T47D (cell line): ENCODE measurements around the gene HEXIM1.

ENCODE experiments used
- DNase-seq, 2 experiments: peaks; one replicate each; pipeline versions ENCODE4 v3.0.0 to v3.0.0-alpha.2; 2011 to 2012; ENCODE audit warnings: low read depth in 1 of 2, low spot score in 1 of 2
- JUND ChIP-seq: IDR thresholded peaks from 2 replicates; pipeline ENCODE4 v1.6.1; 2012; ENCODE audit warnings: low read depth
- in situ Hi-C: cut with HindIII; loops from 2 replicates; pipeline ENCODE4 v1.10.0; 2016; ENCODE audit warnings: low sequenced_read_pairs, low pct_unique_long_range_greater_than_20kb

HEXIM1 gene, protein sequence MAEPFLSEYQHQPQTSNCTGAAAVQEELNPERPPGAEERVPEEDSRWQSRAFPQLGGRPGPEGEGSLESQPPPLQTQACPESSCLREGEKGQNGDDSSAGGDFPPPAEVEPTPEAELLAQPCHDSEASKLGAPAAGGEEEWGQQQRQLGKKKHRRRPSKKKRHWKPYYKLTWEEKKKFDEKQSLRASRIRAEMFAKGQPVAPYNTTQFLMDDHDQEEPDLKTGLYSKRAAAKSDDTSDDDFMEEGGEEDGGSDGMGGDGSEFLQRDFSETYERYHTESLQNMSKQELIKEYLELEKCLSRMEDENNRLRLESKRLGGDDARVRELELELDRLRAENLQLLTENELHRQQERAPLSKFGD

DNA sequence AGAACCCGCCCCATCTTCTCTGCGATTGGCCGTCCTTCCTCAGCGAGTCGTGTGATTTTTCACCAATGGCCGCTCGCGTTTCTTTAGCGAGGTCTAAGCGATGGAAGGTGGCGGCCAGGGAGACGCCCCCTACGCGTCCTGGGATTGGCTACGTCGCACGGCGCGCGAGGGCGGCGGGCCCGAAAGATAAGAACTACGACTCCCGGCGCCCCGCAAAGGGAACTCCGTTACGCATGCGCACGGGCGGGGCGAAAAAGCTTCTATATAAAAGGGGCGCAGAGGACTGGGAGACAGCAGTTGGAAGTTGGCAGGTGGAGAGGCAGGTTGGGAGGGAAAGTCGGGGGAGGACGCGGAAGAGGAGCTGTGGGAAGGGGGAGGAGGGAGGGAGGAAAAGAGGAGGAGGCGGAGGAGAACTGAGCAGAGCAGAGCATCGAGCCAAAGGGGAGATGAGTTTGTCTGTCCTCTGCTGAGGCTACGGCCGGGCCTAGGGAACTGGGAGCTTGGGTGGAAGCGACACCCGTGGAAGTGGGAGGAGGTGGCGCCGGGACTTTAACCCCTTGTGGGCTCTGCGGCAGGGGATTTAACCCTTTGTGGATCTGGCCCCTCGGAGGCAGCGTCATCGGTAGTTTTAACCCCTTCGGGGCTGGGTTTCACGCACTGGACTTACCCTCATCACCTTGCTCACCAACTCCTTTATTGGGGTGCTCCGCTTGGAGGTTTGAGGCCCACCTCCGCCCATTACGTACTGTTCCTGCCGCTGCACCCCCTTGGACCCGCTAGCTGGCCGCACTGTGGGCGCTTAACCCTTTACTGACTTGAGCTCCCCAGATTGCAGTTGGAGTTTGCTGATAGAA is at the start of gene HEXIM1:
HEXIM1 (plus strand) TSS at position 293 of the 854 bp plus-strand sequence. CDS start 716 bp downstream, outside the sequence.
- DNase-seq: peak; percentile 98 to 100
- in situ Hi-C loops: no loop called here
- TF ChIP-seq JUND: peak; percentile 72

DNA sequence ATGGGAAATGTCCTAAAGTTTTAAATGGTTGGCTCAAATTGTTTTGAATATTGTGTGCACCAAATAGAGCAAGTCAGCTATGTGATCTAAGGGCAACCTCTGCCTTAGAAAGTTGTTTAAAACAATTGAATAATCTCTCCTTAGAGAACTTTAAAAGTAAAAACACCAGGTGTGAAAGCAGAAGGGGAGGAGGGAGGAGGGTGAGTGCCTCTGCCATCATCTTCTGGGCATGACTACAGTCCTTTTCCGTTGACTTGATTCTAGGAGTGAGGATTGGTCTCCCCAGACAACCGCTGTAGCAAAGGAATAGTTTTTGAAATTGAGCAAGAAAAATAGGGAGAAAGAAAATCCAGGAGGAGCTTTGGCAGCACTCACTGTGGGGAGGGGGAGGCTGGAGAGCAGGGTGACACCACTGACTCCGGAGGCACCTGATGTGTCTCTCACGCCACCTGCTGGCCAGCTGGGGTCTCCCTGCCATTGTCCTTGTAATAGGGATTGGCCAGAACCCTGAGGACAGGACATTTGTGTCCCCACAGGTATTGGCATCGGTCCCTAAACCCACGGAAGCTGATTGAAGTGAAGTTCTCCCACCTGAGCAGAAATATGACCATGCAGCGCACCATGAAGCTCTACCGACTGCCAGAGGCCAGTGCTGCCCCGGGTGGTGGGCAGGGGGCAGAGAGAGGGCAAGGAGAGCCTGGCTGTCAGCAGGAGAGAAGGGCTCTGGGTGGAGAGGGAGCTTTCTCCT is 49.2 kb upstream of the HEXIM1 start:
- in situ Hi-C loops: no loop called here
- DNase-seq: peak; percentile 89 to 94
- no peak for TF ChIP-seq JUND

DNA sequence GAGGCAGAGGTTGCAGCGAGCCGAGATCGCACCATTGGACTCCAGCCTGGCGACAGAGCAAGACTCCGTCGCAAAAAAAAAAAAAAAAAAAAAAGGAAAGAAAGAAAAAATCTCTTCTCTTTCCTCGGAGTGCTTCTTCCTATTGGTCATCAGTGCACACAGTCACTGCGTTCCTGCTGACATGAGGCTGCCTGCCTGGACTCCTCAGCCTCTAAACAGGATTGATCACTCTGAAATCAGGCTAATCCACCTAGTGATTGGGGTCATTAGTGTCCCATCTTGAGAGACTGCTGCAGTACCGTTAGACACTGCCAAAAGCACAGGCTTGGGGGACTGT is 46.8 kb upstream of the HEXIM1 start:
- no peak for TF ChIP-seq JUND
- in situ Hi-C loops: no loop called here
- DNase-seq: no peak

DNA sequence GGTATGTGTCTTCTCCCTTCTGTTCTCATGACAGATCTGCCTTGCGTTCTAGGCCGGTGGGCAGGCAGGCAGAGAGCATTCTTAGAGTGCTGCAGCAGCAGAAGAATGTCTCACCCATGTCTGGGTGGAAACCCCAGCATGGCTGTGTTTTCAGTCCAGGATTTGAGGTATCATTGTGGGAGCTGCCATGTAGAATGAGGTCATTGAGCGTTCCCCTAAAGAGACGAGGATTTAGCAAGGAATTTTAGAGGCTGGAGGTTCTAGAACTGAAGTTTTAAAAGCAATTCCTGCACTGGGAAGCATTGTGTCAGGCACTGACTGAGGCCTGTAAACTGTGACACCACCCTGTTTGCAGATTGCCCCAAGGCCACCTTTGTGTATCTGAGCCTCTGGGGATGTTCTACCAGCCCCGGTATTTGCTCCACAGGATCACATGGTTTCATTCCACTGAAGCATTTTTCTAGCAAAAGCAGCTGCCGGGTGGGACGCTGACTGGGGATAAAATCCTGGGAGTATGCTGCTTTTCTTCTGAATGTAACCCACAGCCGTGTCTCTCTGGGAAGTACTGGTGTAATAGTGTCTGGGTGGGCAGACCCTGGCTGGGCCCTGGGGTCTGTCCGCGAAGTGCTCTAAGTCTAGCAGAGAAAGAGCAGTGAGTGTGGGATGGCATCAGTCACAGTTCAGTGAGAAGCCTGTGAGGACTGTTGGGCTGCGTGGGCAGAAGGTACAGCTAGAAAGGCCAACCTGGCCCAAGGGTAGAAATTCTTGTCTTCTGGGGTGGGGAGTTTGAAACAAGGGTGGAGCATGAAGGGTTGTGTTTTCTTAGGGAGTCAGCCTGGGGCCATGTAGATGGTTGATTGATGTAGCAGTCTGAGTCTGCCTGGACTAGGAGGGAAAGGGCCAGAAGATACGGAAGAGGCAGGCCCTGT is 46.1 kb upstream of the HEXIM1 start:
- DNase-seq: peak in 1 of 2 experiments; percentile 71
- no peak for TF ChIP-seq JUND
- in situ Hi-C loops: no loop called here

DNA sequence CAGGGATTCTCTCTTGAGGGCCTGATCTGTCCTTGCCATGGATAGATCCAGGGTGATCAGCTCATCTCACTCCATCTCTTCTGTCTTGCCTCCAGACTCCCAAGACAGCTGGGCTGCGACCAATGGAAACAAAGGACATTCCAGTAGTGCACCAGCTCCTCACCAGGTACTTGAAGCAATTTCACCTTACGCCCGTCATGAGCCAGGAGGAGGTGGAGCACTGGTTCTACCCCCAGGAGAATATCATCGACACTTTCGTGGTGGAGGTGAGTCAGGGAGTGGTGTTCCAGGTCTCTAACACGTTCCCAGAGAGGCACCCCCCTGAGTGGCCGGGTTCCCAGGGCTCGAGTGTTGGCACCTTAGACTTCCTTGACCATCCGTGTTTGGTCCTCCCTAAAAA is 45.4 kb upstream of the HEXIM1 start:
- in situ Hi-C loops: no loop called here
- TF ChIP-seq JUND: no peak
- DNase-seq: no peak

DNA sequence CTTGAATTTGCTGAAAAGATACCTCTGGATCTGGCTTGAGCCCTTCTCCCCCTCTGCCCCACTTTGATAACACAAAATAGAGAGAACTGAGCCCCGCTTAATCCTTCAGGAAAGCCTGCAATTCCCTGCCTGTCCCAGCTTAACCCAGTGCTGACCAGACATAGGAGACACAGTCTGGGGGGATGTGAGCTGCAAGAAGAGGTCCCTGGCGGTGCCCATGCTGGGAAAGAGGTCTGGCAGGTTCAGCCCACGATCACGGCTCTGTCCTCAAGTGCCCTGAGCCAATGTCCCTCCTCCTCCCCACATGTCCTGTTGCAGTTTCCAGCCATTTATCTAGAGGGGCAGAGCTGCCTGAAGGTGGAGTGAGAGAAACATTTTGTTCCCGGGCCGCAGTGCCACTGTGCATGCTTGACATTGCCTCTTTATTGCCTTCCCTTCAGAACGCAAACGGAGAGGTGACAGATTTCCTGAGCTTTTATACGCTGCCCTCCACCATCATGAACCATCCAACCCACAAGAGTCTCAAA is 44.9 kb upstream of the HEXIM1 start:
- in situ Hi-C loops: no loop called here
- TF ChIP-seq JUND: no peak
- no peak for DNase-seq

DNA sequence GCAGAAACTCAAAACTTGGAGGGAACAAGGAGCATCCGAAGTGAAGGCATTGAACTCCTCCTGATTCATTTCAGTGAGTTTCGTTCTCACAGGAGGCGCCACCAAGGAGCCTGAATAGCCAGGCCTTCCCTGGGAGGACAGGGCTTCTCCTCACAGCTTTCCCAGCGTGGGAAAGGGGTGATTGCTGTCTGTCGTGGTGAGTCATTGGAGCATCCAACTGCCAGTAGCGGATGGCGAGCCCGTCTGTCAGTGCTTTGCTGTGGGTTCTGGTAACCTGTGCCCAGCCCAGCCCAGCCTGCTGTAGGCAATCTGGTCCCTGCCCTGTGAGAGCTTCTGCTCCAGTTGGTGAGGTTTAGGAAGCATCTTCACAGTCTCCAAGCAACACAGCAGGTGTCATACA is 44.2 kb upstream of the HEXIM1 start:
- in situ Hi-C loops: no loop called here
- DNase-seq: no peak
- no peak for TF ChIP-seq JUND

DNA sequence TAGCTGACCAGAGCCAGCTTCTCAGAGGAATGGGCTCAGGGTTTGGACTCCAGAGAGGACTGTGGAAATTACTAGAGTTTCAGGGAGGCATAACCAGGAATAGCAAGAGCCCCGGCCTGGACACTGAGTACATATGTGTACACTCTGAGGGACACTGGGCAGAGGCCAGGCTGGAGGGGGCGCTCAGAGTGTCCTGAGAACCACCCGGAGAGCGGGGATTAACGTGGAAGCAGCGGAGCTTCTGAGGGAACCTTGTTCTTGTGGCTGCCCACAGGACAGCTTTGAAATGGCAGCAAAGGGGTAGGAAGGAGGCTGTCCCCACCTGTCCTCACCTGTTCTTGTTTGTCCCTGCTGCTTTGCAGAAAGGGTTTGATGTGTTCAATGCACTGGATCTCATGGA is 43.8 kb upstream of the HEXIM1 start:
- in situ Hi-C loops: no loop called here
- no peak for TF ChIP-seq JUND

DNA sequence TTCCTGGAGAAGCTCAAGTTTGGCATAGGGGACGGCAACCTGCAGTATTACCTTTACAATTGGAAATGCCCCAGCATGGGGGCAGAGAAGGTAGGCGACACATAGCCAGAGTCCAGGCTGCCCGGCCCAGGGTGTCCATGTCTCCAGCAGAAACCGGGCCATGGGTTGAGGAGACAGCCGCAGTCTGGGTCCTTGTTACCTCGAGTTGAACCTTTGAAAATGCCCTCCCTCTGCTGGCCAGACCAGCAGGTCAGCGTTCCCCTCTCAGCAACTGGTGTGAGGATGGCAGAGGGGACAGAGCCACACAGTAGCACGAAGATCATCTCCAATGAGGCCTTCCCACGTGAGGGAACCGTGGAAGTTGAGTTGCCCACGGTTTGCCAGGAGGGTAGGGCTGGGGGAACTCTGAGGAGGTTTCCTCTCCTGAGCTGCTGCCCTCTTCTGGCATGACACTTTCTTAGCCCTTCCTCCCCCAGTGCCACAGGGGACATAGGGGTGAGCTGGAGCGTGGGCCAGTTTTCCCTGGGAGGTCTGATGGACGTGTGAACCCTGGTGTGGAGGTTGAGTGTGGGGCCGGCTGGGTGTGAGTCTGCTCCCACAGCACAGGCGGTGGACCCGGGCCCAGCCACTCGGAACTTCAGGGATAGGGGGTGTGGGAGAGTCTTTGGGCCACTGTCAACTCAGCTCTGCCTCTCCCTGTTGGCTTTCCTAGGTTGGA is 43.2 kb upstream of the HEXIM1 start:
- TF ChIP-seq JUND: no peak
- DNase-seq: no peak
- in situ Hi-C loops: no loop called here

More for the DNA sequence above, 43.8 kb upstream of the HEXIM1 start:
- no peak for DNase-seq

DNA sequence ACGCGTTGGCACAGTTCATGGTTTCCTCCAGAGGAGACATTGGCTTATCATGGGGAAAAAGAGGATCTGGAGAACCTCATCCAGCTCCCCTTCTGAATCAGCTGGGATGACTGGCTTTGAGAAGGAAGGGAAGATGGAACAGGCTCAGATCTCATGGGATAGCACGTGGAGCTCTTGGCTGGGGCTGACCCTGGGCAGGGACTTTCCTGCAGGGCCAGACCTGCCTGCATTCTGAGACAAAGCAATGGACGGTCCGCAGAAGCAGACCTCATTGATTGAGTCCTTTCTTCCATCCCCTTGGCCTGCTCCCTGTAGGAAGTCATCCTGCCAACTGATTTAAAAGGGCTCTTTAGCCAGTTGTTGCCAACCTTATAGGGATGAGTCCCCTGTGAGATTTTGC is 42.2 kb upstream of the HEXIM1 start:
- in situ Hi-C loops: no loop called here
- DNase-seq: no peak

DNA sequence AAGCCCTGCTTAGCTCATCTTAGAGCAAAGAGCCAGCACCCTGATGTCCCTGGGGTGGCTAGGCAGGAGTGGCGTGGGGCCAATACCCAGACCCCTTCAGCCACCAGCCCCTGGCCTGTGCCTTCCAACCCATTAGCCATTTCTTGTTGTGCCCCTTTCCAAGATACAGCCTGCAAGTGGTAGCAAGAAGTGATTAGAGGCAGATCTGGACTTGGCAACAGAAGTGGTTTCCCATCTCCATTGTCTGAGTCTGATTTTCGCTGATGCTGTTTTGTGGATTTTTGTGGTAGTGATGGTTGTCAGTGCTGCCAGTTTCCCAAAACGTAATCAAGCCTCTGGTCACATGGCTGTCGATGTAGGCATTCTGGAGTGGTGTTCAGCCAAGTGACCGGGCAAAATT is 41.7 kb upstream of the HEXIM1 start:
- DNase-seq: no peak
- no peak for TF ChIP-seq JUND
- in situ Hi-C loops: no loop called here

More for the DNA sequence above, 42.2 kb upstream of the HEXIM1 start:
- TF ChIP-seq JUND: no peak
